ENCODE measurements around the gene PRKAG1. TPM values are rescaled to one million over a fixed set of nuclear protein-coding genes. Genes with fewer than 3 reads are reported as not detected.

Gene PRKAG1
- total RNA-seq, 6 donors from 2014 or later = 25.1 to 56.5 (median 42.0) TPM

DNA sequence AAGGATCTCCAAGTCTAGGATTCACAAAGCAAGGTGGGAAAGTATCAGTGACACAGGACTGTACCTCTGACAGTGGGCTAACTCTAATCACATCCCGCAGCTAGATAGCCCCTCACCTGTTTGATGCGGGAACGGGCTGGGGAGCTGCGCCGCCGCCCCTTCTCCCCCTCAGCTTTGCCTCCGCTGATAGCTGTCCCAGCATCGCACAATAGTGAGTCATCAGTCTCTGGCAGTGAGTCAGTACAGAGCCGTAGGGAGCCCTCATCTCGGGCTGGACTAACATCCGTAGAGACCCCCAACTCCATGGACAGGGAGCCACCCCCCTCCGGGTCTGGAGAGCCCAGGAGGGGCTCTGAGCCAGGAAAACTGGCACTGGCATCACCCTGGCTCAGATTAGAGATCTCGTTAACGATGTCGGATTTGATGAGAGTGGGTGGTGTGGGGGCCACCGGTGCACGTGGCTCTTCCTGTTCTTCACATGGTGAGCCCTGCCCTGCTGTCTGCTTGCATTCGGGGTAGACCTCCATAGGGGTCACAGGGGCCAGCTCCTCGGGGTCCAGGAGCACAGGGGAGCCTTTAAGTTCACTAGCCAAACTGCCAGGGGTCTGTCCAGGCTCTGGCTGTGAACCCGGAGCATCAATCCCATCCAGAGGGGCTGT lies 31.1 kb upstream of the PRKAG1 start:
- H3K4me1 ChIP-seq = peaks cover 0 to 3% (median 0%) of the 10 kb centered on the region in 4 donors
- DNase-seq = peak in 1 of 2 donors; percentile 43
- no peaks in the 10 kb centered on the region for H3K9me3 ChIP-seq
- 90% methylated on average over 18 to 20 of the region's 20 CpGs for WGBS, 2 donors
- H3K4me3 ChIP-seq = no peak overlapping the region
- TF ChIP-seq POLR2AphosphoS5 (IDR thresholded peaks at IDR 0.05) = no peak
- TF ChIP-seq POLR2A (IDR thresholded peaks at IDR 0.05) = no peak
- TF ChIP-seq, protein P1, sequence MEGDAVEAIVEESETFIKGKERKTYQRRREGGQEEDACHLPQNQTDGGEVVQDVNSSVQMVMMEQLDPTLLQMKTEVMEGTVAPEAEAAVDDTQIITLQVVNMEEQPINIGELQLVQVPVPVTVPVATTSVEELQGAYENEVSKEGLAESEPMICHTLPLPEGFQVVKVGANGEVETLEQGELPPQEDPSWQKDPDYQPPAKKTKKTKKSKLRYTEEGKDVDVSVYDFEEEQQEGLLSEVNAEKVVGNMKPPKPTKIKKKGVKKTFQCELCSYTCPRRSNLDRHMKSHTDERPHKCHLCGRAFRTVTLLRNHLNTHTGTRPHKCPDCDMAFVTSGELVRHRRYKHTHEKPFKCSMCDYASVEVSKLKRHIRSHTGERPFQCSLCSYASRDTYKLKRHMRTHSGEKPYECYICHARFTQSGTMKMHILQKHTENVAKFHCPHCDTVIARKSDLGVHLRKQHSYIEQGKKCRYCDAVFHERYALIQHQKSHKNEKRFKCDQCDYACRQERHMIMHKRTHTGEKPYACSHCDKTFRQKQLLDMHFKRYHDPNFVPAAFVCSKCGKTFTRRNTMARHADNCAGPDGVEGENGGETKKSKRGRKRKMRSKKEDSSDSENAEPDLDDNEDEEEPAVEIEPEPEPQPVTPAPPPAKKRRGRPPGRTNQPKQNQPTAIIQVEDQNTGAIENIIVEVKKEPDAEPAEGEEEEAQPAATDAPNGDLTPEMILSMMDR (IDR thresholded peaks at IDR 0.05) = no peak
- no peak for TF ChIP-seq EP300 (IDR thresholded peaks at IDR 0.05)
- peak in 1 of 2 donors; percentile 53 for ATAC-seq (ENCODE audit: low FRiP score in 2 of 2)
- no peak overlapping the region for H3K27ac ChIP-seq
- peaks cover 76 to 100% (median 98%) of the 10 kb centered on the region in 4 donors for H3K36me3 ChIP-seq
- H3K27me3 ChIP-seq = no peaks in the 10 kb centered on the region

DNA sequence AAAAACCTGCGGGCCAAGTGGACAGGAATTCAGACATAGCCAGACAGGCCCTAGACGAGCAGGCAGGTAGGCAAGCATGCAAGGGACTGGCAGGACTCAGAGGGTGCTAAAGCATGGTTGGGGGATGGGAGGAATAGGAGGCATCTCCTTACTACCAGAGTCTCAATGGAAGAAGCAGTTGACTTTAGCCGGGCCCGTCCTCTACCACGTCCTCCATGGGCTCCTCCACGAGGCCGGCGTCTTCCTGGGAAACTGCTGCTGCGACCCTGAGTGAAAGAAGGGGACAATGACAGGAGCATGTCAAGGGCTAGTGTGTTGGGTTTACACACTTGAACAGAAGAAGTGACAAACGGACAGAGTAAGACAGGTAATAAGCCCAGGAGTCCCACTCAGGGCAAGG lies 30.4 kb upstream of the PRKAG1 start:
- Histone ChIP-seq H3K4me1 (no peaks in the 10 kb centered on the region), H3K9me3 (no peaks in the 10 kb centered on the region), H3K27me3 (no peaks in the 10 kb centered on the region), H3K27ac (no peak overlapping the region), H3K36me3 (peaks cover 81 to 100% (median 98%) of the 10 kb centered on the region in 4 donors), H3K4me3 (no peak overlapping the region)
- TF ChIP-seq, protein P1 (IDR thresholded peaks at IDR 0.05) = no peak
- no peak for TF ChIP-seq EP300 (IDR thresholded peaks at IDR 0.05)
- TF ChIP-seq POLR2AphosphoS5 (IDR thresholded peaks at IDR 0.05) = no peak
- TF ChIP-seq POLR2A (IDR thresholded peaks at IDR 0.05) = no peak
- 92 to 95% methylated on average over 10 of the region's 10 CpGs for WGBS, 2 donors
- ATAC-seq (ENCODE audit: low FRiP score in 2 of 2) (no peak), DNase-seq (peak in 1 of 2 donors; percentile 17)

DNA sequence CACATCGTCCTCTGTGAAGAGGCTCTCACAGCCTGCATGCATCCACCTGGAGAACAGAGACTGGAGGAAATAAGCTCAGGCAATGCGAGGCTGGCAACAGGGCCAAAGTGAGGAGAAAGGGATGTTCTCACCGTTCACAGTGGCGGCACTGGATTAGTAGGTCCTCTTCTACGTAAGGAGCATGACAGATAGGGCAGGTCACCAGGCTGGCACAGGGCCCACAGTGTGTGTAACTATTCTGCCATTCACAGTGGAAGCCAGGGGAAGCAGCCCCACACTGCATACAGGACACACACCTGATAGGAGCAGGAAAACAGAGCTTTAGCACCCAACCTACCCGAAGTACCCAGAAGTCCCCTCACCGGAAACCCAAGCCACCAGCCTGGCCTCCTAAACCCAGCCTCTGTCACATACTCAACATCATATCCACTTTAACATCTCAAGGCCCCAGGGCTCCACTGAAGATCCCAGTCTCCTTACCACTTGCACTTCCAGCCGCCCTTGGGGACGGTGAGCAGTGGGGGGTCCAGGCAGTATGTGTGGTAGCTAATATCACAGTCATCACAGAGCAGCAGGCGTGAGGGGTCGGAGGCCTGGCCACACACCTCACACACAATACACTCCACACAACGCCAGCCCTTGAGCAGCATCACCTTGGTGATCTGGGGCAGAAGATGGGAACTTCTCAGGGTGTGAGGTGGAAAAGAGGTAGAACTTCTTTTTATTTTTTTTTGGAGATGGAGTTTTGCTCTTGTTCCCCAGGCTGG lies 27.7 kb upstream of the PRKAG1 start:
- DNase-seq = peak in 1 of 2 donors; percentile 10
- WGBS, 2 donors = 89 to 98% methylated on average over 8 to 12 of the region's 12 CpGs

DNA sequence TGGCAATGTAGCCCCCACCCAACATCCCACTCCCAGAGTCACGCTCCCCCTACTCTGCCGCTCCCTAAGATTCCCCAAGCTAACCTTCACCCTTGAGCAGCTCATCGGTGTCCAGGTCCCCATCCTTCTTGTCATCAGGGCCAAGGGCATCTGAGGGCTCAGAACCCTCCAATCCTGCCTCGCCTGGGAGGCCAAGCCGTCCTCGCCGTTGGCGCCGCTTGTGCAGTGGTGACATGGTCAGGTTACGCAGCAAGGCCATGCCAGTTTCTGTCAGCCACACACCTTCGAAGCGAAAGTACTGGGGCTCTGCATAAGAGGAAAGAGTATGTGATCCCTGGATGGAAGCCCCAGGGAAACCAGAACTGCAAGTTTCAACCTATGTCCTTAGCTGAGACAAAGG lies 26.1 kb upstream of the PRKAG1 start:
- H3K36me3 ChIP-seq = peaks cover 76 to 100% (median 98%) of the 10 kb centered on the region in 4 donors
- ATAC-seq (ENCODE audit: low FRiP score in 2 of 2) (no peak), DNase-seq (peak in 1 of 2 donors; percentile 33)
- H3K27ac ChIP-seq = no peak overlapping the region
- H3K4me1 ChIP-seq = no peaks in the 10 kb centered on the region
- no peaks in the 10 kb centered on the region for H3K9me3 ChIP-seq
- H3K4me3 ChIP-seq = no peak overlapping the region
- WGBS, 2 donors = 96 to 99% methylated on average over 12 of the region's 12 CpGs
- H3K27me3 ChIP-seq = no peaks in the 10 kb centered on the region
- TF ChIP-seq, protein P1 (IDR thresholded peaks at IDR 0.05) = no peak
- TF ChIP-seq EP300 (IDR thresholded peaks at IDR 0.05) (no peak), POLR2A (IDR thresholded peaks at IDR 0.05) (no peak), POLR2AphosphoS5 (IDR thresholded peaks at IDR 0.05) (no peak)

More for the DNA sequence above, 27.7 kb upstream of the PRKAG1 start:
- Histone ChIP-seq H3K4me1 (no peaks in the 10 kb centered on the region), H3K36me3 (peaks cover 86 to 100% (median 98%) of the 10 kb centered on the region in 4 donors), H3K9me3 (no peaks in the 10 kb centered on the region), H3K27me3 (no peaks in the 10 kb centered on the region), H3K4me3 (no peak overlapping the region), H3K27ac (no peak overlapping the region)
- ATAC-seq (ENCODE audit: low FRiP score in 2 of 2) = no peak
- no peak for TF ChIP-seq POLR2AphosphoS5 (IDR thresholded peaks at IDR 0.05)
- TF ChIP-seq POLR2A (IDR thresholded peaks at IDR 0.05) = no peak
- TF ChIP-seq, protein P1 (IDR thresholded peaks at IDR 0.05) = no peak
- no peak for TF ChIP-seq EP300 (IDR thresholded peaks at IDR 0.05)
